ENCODE results near the gene FECH. TPM values are rescaled to one million over a fixed set of nuclear protein-coding genes. Genes with fewer than 3 reads are reported as not detected.

The FECH gene
- polyA plus RNA-seq, 1 donor (not counting 4 experiments of a cell fraction or from before 2014, with no cell fraction given): 29.2 TPM

- dilution Hi-C loops (cut with MboI; ENCODE audit: extremely low pct_ligation_motif_present, low sequenced_read_pairs): no loop called here
- no peaks in the 10 kb centered on the region for H3K27me3 ChIP-seq (ENCODE audit: control insufficient read depth, extremely low read depth, insufficient read depth, low read length)
- H3K4me2 ChIP-seq (ENCODE audit: control insufficient read depth, extremely low read depth, insufficient read depth, low read depth, low read length): no peak overlapping the region
- DNase-seq (ENCODE audit: low read depth, low spot score) (no peak), FAIRE-seq (no peak)
- no peaks in the 10 kb centered on the region for H3K9me3 ChIP-seq (ENCODE audit: control insufficient read depth, low read depth, low read length)
- peaks cover 15% of the 10 kb centered on the region for H3K4me1 ChIP-seq (ENCODE audit: control insufficient read depth, extremely low read depth, insufficient read depth, low read length)
- H3K79me2 ChIP-seq (ENCODE audit: control insufficient read depth, insufficient read depth, low read length): peaks cover 49% of the 10 kb centered on the region
- no peak overlapping the region for H3K27ac ChIP-seq (ENCODE audit: control insufficient read depth, insufficient read depth, low read length)
- peaks cover 3% of the 10 kb centered on the region for H4K20me1 ChIP-seq (ENCODE audit: control insufficient read depth, extremely low read depth, insufficient read depth, low read length)
- no peak overlapping the region for H2AFZ ChIP-seq (ENCODE audit: control insufficient read depth, low read length)
- H3K36me3 ChIP-seq (ENCODE audit: control insufficient read depth in 2 of 2, extremely low read depth in 1 of 2, insufficient read depth in 2 of 2, low read length in 2 of 2): peaks cover 7 to 29% of the 10 kb centered on the region in 2 experiments
- peaks cover 3% of the 10 kb centered on the region for H3K9me1 ChIP-seq (ENCODE audit: control insufficient read depth, extremely low read depth, insufficient read depth, low read length)
- no peak overlapping the region for H3K9ac ChIP-seq (ENCODE audit: control insufficient read depth, extremely low read depth, insufficient read depth, low read length)
- no peak overlapping the region for H3K4me3 ChIP-seq (ENCODE audit: control insufficient read depth in 2 of 3, extremely low read depth in 1 of 3, insufficient read depth in 2 of 3, low read depth in 1 of 3, low read length in 3 of 3)
- TF ChIP-seq EZH2 (IDR thresholded peaks at IDR 0.05; ENCODE audit: low read length) (no peak), CTCF (optimal IDR thresholded peaks at IDR 0.05 in 1 of 3, IDR thresholded peaks at IDR 0.05 in 1 of 3, conservative IDR thresholded peaks at IDR 0.05 in 1 of 3; ENCODE audit: extremely low read depth in 1 of 3, insufficient read depth in 2 of 3, low read length in 3 of 3) (no peak)
Observed at GRCh38 chr18:57618910-57619309, 32.4 kb upstream of the FECH start.

- Histone ChIP-seq H3K4me2 (ENCODE audit: control insufficient read depth, extremely low read depth, insufficient read depth, low read depth, low read length) (no peak overlapping the region), H3K9me3 (ENCODE audit: control insufficient read depth, low read depth, low read length) (no peaks in the 10 kb centered on the region), H4K20me1 (ENCODE audit: control insufficient read depth, extremely low read depth, insufficient read depth, low read length) (peaks cover 3% of the 10 kb centered on the region), H3K4me1 (ENCODE audit: control insufficient read depth, extremely low read depth, insufficient read depth, low read length) (no peaks in the 10 kb centered on the region), H3K27me3 (ENCODE audit: control insufficient read depth, extremely low read depth, insufficient read depth, low read length) (no peaks in the 10 kb centered on the region), H3K36me3 (ENCODE audit: control insufficient read depth in 2 of 2, extremely low read depth in 1 of 2, insufficient read depth in 2 of 2, low read length in 2 of 2) (peaks cover 35 to 38% of the 10 kb centered on the region in 2 experiments), H3K9ac (ENCODE audit: control insufficient read depth, extremely low read depth, insufficient read depth, low read length) (no peak overlapping the region), H3K79me2 (ENCODE audit: control insufficient read depth, insufficient read depth, low read length) (no peaks in the 10 kb centered on the region), H2AFZ (ENCODE audit: control insufficient read depth, low read length) (no peak overlapping the region), H3K4me3 (ENCODE audit: control insufficient read depth in 2 of 3, extremely low read depth in 1 of 3, insufficient read depth in 2 of 3, low read depth in 1 of 3, low read length in 3 of 3) (no peak overlapping the region), H3K9me1 (ENCODE audit: control insufficient read depth, extremely low read depth, insufficient read depth, low read length) (no peaks in the 10 kb centered on the region), H3K27ac (ENCODE audit: control insufficient read depth, insufficient read depth, low read length) (no peak overlapping the region)
- dilution Hi-C loops (cut with MboI; ENCODE audit: extremely low pct_ligation_motif_present, low sequenced_read_pairs): no loop called here
- TF ChIP-seq EZH2 (IDR thresholded peaks at IDR 0.05; ENCODE audit: low read length) (no peak), CTCF (optimal IDR thresholded peaks at IDR 0.05 in 1 of 3, IDR thresholded peaks at IDR 0.05 in 1 of 3, conservative IDR thresholded peaks at IDR 0.05 in 1 of 3; ENCODE audit: extremely low read depth in 1 of 3, insufficient read depth in 2 of 3, low read length in 3 of 3) (no peak)
- no peak for DNase-seq (ENCODE audit: low read depth, low spot score)
- FAIRE-seq: no peak
Observed at GRCh38 chr18:57603871-57604270, 17.4 kb upstream of the FECH start.
